Measurements from ENCODE around the gene BMP3. TPM values are rescaled to one million over a fixed set of nuclear protein-coding genes. Genes with fewer than 3 reads are reported as not detected.

BMP3 gene
- total RNA-seq, 5 donors from 2014 or later (not counting 1 experiment from before 2014, with no cell fraction given) = 0.07 TPM; not detected in 4

DNA sequence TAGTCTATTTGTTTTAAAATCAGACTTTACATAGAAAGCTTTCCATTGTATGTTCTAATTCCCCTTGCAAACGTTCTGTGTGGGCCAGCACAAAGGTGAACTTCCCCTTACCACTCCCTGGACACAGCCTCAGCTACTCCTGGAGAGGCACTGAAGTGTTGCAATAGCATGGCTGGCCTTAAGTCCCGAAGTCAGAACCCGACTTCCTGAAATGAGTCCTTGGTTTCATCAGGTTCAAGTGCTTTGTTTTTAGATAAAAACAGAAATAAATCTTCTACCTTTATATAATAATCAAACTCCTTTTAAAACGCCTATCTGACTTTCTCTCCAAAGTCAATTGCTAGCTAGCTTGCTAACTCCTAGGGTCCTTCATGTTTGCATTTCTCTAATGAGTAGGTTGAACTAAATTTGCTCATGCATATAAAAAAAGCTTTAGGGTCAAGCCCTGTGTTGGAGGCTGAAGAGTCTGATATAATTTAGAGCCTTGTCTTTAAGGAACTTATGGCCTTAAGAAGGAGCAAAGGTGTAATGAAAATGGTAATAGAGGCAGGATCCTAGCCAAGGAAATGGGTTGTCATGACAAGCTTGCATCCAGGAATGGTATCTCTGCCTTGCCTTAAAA lies 9.0 kb downstream of the BMP3 start:
- Mint-ChIP-seq H3K4me1 (no peaks in the 10 kb centered on the region), H3K36me3 (no peaks in the 10 kb centered on the region), H3K9me3 (no peaks in the 10 kb centered on the region), H3K27ac (no peak overlapping the region), H3K4me3 (no peak overlapping the region), H3K27me3 (peaks cover 6 to 13% of the 10 kb centered on the region in 2 donors)
- H3K9me3 ChIP-seq = no peaks in the 10 kb centered on the region
- POLR2A ChIA-PET = interaction anchor here in 1 of 2 donors (0.6 kb wide), 1 partner anchor 873 kb away, joined by 3 read pairs; no protein-coding TSS in a partner anchor
- DNase-seq (no peak), ATAC-seq (replicated peaks in 1 of 4) (no peak)
- H3K36me3 ChIP-seq (ENCODE audit: control insufficient read depth in 2 of 2, extremely low read depth in 1 of 2, insufficient read depth in 1 of 2, low read length in 1 of 2) = no peaks in the 10 kb centered on the region
- no peak overlapping the region for H3K27ac ChIP-seq (ENCODE audit: low read length)
- CTCF ChIA-PET = interaction anchor here (0.5 to 2.6 kb wide), 21 partner anchors 8 to 1597 kb away, joined by 3 to 29 read pairs (median 4); no protein-coding TSS in a partner anchor
- no peak overlapping the region for H3K4me3 ChIP-seq (ENCODE audit: control insufficient read depth in 1 of 2, extremely low read depth in 1 of 2, low read length in 1 of 2)
- WGBS (ENCODE audit: insufficient coverage) = 0% methylated on average over 1 of the region's 4 CpGs
- no peaks in the 10 kb centered on the region for H3K27me3 ChIP-seq (replicated peaks in 1 of 2; ENCODE audit: control insufficient read depth in 2 of 2, extremely low read depth in 1 of 2, insufficient read depth in 2 of 2, low read length in 1 of 2)
- no peaks in the 10 kb centered on the region for H3K4me1 ChIP-seq (ENCODE audit: control insufficient read depth in 1 of 2, extremely low read depth in 1 of 2, insufficient read depth in 2 of 2, low read length in 2 of 2)

DNA sequence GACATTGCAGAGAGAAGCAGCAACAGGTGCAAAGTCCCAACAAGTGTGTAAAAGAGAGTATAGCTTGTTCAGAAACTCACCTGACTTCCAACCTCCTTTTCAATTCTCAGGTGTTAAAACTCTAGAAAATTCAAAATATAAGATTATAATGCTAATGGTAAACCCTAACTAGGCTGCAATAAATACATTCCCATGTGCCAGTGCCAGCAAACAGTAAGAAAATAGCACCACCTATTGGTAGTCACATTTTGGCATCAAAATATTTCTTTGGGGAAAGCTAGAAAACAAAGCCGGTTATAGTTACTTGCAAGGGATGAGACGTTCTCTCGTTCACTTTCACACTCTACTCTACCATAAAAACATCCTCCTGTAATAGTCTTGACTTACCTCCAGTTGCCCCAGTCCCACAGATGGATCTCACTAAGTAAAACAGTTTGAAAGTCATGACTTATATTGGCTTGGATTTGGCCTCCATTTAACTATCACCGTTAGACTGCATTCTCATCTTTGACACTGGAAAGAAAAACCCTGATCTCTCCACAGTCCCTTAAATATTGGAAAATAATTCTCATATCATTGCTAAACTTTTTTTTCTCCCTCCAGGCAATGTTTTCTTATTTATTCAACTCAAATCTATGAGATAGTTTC lies 9.6 kb downstream of the BMP3 start:
- CTCF ChIA-PET = interaction anchor here (0.9 to 2.6 kb wide), 19 partner anchors 9 to 828 kb away, joined by 3 to 29 read pairs (median 4); no protein-coding TSS in a partner anchor
- POLR2A ChIA-PET = no interaction called here

DNA sequence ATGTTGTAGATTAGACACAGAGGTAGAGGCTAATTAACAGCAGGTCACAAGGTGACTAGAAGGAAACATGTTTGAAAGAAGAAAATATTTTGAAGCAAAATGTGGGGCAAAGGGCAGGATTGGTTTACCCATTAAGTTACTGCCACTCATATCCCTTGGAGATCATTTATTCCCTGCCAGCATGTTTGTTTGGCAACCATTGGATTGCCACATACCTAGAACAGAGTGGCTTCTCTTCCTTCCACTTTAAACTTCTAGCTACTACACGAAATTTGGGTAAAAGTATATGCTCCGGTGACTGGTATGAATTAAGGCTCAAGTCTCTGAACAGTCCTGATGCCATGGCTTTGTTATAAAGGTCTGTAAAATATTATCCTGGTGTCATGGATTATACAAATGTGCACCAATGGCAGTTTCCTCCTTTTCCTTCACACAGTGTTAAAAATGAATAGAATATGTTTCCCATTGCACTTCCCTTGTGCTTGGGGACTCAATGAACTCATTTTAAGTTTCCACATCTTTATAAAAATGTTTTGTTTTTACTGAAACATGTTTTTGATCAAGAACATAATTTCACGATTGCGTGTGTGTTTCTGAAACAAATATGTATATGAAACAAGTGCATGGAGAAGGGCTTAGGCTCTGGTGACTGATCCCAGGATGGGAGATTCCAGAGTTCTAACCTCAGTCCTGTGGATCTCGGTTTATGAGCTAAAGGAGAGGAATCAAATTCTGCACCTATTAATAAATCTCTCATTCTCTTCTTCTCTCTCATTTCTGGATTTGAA lies 12.3 kb downstream of the BMP3 start:
- CTCF ChIA-PET = interaction anchor here (0.6 to 1.6 kb wide), 5 partner anchors 10 to 681 kb away, joined by 3 to 5 read pairs (median 3); no protein-coding TSS in a partner anchor
- no peak for DNase-seq
- Mint-ChIP-seq H3K9me3 (no peaks in the 10 kb centered on the region), H3K27me3 (peaks cover 24 to 26% of the 10 kb centered on the region in 2 donors), H3K27ac (no peak overlapping the region), H3K4me3 (no peak overlapping the region), H3K36me3 (no peaks in the 10 kb centered on the region), H3K4me1 (no peaks in the 10 kb centered on the region)
- no peak overlapping the region for H3K27ac ChIP-seq (ENCODE audit: low read length)
- POLR2A ChIA-PET = no interaction called here
- no peaks in the 10 kb centered on the region for H3K9me3 ChIP-seq
- no peak overlapping the region for H3K4me3 ChIP-seq (ENCODE audit: control insufficient read depth in 1 of 2, extremely low read depth in 1 of 2, low read length in 1 of 2)
- no CpG with 5 or more reads among the region's 5 CpGs for WGBS (ENCODE audit: insufficient coverage)
- H3K36me3 ChIP-seq (ENCODE audit: control insufficient read depth in 2 of 2, extremely low read depth in 1 of 2, insufficient read depth in 1 of 2, low read length in 1 of 2) = no peaks in the 10 kb centered on the region
- peaks cover 2 to 4% of the 10 kb centered on the region in 2 experiments for H3K27me3 ChIP-seq (replicated peaks in 1 of 2; ENCODE audit: control insufficient read depth in 2 of 2, extremely low read depth in 1 of 2, insufficient read depth in 2 of 2, low read length in 1 of 2)
- ATAC-seq (replicated peaks in 1 of 4) = no peak
- H3K4me1 ChIP-seq (ENCODE audit: control insufficient read depth in 1 of 2, extremely low read depth in 1 of 2, insufficient read depth in 2 of 2, low read length in 2 of 2) = no peaks in the 10 kb centered on the region

More for the DNA sequence above, 9.6 kb downstream of the BMP3 start:
- DNase-seq (peak in 1 of 35 experiments; percentile 61), ATAC-seq (replicated peaks in 1 of 4) (peak in 2 of 4 experiments; percentile 24 to 39)
- H3K36me3 ChIP-seq (ENCODE audit: control insufficient read depth in 2 of 2, extremely low read depth in 1 of 2, insufficient read depth in 1 of 2, low read length in 1 of 2) = no peaks in the 10 kb centered on the region
- Mint-ChIP-seq H3K4me3 (no peak overlapping the region), H3K4me1 (no peaks in the 10 kb centered on the region), H3K9me3 (no peaks in the 10 kb centered on the region), H3K36me3 (no peaks in the 10 kb centered on the region), H3K27me3 (peaks cover 9 to 10% of the 10 kb centered on the region in 2 donors), H3K27ac (no peak overlapping the region)
- no peak overlapping the region for H3K27ac ChIP-seq (ENCODE audit: low read length)
- H3K9me3 ChIP-seq = no peaks in the 10 kb centered on the region
- H3K27me3 ChIP-seq (replicated peaks in 1 of 2; ENCODE audit: control insufficient read depth in 2 of 2, extremely low read depth in 1 of 2, insufficient read depth in 2 of 2, low read length in 1 of 2) = peaks cover 0 to 2% of the 10 kb centered on the region in 2 experiments
- H3K4me3 ChIP-seq (ENCODE audit: control insufficient read depth in 1 of 2, extremely low read depth in 1 of 2, low read length in 1 of 2) = no peak overlapping the region
- 57% methylated on average over 1 of the region's 4 CpGs for WGBS (ENCODE audit: insufficient coverage)
- H3K4me1 ChIP-seq (ENCODE audit: control insufficient read depth in 1 of 2, extremely low read depth in 1 of 2, insufficient read depth in 2 of 2, low read length in 2 of 2) = no peaks in the 10 kb centered on the region

DNA sequence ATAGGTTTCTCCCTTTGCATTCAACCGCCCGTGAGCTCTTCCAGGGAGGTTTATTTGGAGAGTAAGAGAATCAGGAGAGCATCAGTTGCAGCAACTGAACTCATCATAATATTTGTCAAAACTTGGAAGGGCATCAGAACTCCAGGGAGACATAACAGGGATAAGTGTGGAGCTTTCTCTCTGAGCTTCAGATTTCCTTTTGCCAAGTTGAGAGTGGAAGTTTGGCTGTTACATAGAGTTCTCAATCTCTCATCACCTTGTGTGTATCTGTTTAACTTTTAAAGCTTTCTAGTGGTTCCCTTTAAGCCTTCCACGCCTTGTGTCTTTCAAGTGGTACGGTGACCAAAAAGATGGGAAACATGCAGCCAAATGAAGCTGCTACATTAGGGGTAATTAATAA lies 18.8 kb downstream of the BMP3 start:
- no CpG with 5 or more reads among the region's 4 CpGs for WGBS (ENCODE audit: insufficient coverage)
- H3K27ac ChIP-seq (ENCODE audit: low read length) = no peak overlapping the region
- ChIA-PET CTCF (interaction anchor here (1.0 to 1.7 kb wide), 3 partner anchors 10 to 683 kb away, joined by 3 to 6 read pairs (median 3); no protein-coding TSS in a partner anchor), POLR2A (no interaction called here)
- peaks cover 0 to 2% (median 0%) of the 10 kb centered on the region in 3 donors for H3K4me1 Mint-ChIP-seq
- DNase-seq (no peak), ATAC-seq (replicated peaks in 1 of 4) (no peak)
- H3K4me3 ChIP-seq (ENCODE audit: control insufficient read depth in 1 of 2, extremely low read depth in 1 of 2, low read length in 1 of 2) = no peak overlapping the region
- no peak overlapping the region for H3K27ac Mint-ChIP-seq
- no peaks in the 10 kb centered on the region for H3K9me3 Mint-ChIP-seq
- H3K4me1 ChIP-seq (ENCODE audit: control insufficient read depth in 1 of 2, extremely low read depth in 1 of 2, insufficient read depth in 2 of 2, low read length in 2 of 2) = no peaks in the 10 kb centered on the region
- H3K4me3 Mint-ChIP-seq = no peak overlapping the region
- H3K27me3 Mint-ChIP-seq = peaks cover 21 to 26% of the 10 kb centered on the region in 2 donors
- no peaks in the 10 kb centered on the region for H3K36me3 ChIP-seq (ENCODE audit: control insufficient read depth in 2 of 2, extremely low read depth in 1 of 2, insufficient read depth in 1 of 2, low read length in 1 of 2)
- H3K36me3 Mint-ChIP-seq = no peaks in the 10 kb centered on the region
- H3K9me3 ChIP-seq = no peaks in the 10 kb centered on the region
- peaks cover 2 to 4% of the 10 kb centered on the region in 2 experiments for H3K27me3 ChIP-seq (replicated peaks in 1 of 2; ENCODE audit: control insufficient read depth in 2 of 2, extremely low read depth in 1 of 2, insufficient read depth in 2 of 2, low read length in 1 of 2)

DNA sequence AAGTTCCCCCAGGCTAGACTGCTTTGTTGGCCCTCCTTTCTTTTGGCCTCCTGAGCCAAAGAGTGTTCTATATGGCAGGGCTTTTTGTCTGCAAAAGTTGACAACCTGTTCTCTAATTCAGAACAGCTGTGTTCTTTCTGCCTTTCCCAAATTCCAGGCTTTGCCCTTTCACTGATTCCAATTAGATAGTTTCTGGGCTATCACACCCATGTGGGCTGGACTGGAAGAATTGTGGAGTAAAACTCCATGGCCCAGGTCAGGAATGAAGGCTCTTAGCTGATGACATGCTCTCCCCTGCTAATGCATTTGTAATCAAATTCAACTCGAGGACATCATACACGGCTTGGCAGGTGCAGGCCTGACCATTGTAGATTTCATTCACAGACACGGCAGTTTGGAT lies 19.4 kb downstream of the BMP3 start:
- CTCF ChIA-PET = interaction anchor here (0.7 to 1.7 kb wide), 4 partner anchors 10 to 684 kb away, joined by 3 to 6 read pairs (median 3); no protein-coding TSS in a partner anchor
- POLR2A ChIA-PET = interaction anchor here in 1 of 2 donors (0.7 kb wide), 1 partner anchor 711 kb away, joined by 5 read pairs; no protein-coding TSS in a partner anchor
- no peaks in the 10 kb centered on the region for H3K4me1 ChIP-seq (ENCODE audit: control insufficient read depth in 1 of 2, extremely low read depth in 1 of 2, insufficient read depth in 2 of 2, low read length in 2 of 2)
- Mint-ChIP-seq H3K4me1 (peaks cover 0 to 2% (median 0%) of the 10 kb centered on the region in 3 donors), H3K27me3 (peaks cover 17 to 26% of the 10 kb centered on the region in 2 donors), H3K4me3 (no peak overlapping the region), H3K27ac (no peak overlapping the region), H3K9me3 (no peaks in the 10 kb centered on the region), H3K36me3 (no peaks in the 10 kb centered on the region)
- no peak for ATAC-seq (replicated peaks in 1 of 4)
- no peak overlapping the region for H3K4me3 ChIP-seq (ENCODE audit: control insufficient read depth in 1 of 2, extremely low read depth in 1 of 2, low read length in 1 of 2)
- H3K9me3 ChIP-seq = no peaks in the 10 kb centered on the region
- DNase-seq = no peak
- 74% methylated on average over 2 of the region's 3 CpGs for WGBS (ENCODE audit: insufficient coverage)
- no peak overlapping the region for H3K27ac ChIP-seq (ENCODE audit: low read length)
- H3K36me3 ChIP-seq (ENCODE audit: control insufficient read depth in 2 of 2, extremely low read depth in 1 of 2, insufficient read depth in 1 of 2, low read length in 1 of 2) = no peaks in the 10 kb centered on the region
- peaks cover under 1 to 4% of the 10 kb centered on the region in 2 experiments for H3K27me3 ChIP-seq (replicated peaks in 1 of 2; ENCODE audit: control insufficient read depth in 2 of 2, extremely low read depth in 1 of 2, insufficient read depth in 2 of 2, low read length in 1 of 2)

Data from T-cell (primary cell).